Astrocyte of the hippocampus (primary cell): ENCODE results near the gene SGCA.
A peak's percentile ranks its signal among the peaks of the same experiment; 100 is the strongest.

ENCODE experiments used
- DNase-seq: peaks from one replicate; pipeline ENCODE4 v3.0.0; 2011; ENCODE audit warnings: low read depth, low spot score

SGCA gene

DNA sequence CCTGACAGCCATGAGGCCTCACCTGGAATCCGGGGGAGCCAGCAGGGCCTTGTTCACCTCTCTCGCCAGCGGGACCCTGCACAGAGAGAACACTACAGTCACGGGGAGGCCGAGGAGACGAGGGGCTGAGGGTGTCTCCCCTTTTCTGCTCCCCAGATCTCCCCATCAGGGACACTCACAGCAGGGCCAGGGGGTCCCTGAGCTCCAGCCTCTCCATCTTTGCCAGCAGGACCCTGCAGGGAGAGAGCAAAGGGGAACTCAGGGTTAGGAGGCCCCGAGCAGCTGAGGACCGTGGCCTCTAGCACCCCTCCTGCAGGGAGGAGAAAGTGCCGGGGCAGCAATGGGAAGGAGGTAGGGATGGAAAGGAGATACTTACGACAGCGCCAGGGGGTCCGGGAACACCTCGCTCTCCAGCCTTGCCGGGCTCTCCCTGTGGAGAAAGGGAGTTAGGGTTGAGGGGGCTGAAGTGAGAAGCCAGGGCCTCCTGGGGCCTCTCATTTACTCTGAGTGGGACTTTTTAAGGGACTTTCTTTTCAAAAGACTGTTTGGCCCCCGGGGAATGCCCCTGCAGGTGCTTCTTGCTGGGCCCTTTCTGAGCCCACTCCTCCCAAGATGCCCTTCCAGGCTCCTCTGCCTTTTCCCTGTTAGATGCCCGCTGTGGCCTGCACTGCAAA is 26.9 kb downstream of the SGCA start:
- DNase-seq = no peak

DNA sequence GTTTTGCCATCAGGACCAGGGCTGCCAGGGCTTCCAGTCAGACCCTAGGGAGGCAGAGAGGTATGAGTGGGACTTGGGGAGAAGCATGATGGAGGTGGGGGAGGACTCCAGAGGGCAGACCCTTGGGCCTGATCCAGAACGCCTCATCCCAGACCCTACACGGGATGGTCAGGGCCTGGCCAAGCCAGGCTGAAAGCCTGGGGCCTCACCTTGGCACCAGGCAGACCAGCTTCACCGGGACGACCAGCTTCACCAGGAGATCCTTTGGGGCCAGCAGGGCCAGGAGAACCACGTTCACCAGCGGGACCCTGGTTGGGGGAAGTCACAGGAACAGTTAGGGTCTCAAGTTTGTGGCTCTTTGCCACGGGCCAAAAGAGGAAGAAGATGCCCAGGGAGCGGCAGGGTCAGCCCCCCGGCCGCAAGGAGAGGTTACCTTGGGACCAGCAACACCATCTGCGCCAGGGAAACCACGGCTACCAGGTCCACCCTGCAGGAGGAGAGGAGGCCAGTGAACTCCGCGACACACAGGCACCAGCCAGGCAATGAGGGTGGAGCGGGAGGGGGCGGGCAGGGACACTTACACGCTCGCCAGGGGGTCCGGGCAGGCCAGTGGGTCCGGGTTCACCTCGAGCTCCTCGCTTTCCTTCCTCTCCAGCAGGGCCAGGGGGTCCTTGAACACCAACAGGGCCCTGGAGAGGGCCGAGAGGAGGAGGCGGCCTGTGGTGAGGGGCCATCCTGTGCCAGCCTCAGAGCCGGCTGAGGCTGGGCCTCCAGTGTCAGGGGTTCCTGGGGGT is 28.5 kb downstream of the SGCA start:
- no peak for DNase-seq

DNA sequence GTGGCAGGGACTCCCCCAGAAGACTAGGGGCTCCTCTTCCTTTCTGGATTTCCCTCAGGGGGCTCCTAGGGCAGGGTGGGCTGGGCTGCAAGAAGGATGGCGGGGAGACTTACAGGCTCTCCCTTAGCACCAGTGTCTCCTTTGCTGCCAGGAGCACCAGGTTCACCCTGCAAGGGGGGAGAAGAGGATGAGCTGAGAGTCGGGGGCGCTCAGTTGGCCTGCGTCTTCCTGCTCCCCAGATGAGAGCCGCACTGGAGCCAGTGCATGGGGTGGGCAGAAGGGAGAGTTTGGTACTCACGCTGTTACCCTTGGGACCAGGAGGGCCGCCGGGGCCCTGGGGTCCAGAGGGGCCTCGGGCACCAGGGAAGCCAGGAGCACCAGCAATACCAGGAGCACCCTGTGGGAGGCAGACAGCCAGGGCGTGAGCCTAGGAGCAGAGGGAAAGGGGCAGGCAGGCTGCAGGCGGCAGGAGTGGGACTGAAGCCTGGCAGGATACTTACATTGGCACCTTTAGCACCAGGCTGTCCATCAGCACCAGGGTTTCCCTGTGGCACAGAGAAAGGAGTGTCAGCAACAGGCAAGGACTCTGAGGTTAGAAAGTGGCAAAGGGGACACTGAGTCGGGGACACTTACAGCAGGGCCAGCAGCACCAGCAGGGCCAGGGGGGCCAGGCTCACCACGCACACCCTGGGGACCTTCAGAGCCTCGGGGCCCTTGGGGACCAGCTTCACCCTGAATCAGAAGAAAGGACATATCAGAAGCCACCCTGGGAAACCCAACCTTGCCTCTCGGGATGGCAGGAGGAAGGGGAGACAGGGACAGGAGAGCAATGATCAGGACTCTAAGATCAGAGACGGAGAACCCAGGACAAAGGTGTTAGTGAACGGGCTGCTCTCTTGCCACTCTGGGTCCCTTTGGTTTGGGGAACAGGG is 29.4 kb downstream of the SGCA start:
- peak; percentile 55 for DNase-seq

DNA sequence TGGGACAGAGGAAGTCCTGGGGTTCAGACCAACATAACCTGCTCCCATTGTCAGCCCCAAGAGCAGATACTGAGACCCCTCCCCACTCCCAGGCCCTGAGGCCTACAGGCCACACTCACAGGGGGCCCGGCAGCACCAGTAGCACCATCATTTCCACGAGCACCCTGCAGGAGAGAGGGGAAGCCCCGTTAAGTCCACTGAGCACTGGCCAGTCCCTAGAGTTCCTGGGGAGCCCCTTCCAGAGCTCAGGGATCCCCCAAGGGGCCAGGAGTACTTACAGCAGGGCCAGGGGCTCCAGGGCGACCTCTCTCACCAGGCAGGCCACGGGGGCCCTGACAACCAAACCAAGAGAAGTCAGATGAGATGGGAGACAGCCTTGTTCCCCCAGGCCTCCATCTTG is 30.2 kb downstream of the SGCA start:
- no peak for DNase-seq

DNA sequence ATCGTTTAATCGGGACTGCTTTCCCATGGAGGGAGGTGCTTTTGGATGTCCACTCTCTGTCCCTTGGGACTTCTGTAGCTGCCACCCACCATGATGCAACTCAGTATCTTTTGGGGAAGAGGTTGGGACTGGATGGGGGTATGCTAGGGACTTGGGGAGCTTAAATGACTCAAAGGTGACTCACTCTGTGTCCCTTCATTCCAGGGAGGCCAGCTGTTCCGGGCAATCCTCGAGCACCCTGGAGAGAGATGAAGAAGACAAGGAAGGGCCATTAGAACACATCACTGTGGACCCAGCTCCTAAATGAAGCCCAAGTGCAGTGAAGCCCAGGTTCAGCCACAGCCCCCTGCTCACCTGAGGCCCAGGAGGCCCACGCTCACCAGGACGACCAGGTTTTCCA is 31.0 kb downstream of the SGCA start:
- DNase-seq = no peak

DNA sequence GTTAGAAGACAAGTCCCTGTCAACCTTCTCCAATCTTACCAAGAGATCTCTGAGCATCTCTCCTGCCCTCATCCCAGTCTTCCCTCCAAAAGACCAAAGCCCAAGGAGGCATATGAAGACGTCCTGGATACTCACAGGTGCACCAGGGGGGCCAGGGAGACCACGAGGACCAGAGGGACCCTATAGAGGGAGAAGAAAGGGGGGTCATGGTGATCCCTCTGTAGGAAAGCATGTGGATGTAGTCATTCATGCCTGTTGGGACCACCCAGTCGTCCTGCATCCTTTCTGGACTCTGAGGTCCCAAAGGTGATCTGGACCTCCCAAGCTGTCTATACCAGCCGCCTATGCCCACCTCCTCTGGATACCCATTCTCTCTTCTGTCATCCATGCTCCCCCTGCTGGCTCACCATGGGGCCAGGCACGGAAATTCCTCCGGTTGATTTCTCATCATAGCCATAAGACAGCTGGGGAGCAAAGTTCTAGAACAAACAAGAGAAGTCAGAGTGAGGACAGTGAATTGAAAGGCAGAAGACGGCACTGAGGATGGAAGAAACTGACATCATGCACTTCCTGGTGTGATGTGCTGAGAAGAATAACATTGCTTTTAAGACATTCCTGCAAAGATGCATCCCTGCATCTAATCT is 32.3 kb downstream of the SGCA start:
- peak; percentile 72 for DNase-seq

DNA sequence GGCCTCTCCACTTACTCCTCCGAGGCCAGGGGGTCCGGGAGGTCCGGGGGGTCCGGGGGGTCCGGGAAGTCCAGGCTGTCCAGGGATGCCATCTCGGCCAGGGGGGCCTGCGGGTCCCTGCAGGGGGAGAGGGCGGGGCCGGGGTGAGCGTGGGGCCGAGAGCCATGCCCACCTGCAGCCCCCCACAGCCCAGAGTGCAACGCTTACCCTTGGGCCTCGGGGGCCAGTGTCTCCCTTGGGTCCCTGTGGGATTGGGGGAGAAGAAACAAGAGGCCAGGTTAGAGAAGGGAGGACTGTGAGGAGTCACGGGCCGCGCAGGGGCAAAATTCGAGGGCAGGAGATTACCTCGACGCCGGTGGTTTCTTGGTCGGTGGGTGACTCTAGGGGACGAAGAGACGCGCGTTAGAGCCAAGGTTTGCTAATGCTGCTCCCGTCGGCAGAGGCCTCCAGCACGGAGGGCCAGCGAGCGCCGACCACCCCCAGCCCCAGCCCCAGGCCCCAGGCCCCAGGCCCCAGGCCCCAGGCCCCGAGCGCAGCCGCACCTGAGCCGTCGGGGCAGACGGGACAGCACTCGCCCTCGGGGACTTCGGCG is 33.5 kb downstream of the SGCA start:
- no peak for DNase-seq

DNA sequence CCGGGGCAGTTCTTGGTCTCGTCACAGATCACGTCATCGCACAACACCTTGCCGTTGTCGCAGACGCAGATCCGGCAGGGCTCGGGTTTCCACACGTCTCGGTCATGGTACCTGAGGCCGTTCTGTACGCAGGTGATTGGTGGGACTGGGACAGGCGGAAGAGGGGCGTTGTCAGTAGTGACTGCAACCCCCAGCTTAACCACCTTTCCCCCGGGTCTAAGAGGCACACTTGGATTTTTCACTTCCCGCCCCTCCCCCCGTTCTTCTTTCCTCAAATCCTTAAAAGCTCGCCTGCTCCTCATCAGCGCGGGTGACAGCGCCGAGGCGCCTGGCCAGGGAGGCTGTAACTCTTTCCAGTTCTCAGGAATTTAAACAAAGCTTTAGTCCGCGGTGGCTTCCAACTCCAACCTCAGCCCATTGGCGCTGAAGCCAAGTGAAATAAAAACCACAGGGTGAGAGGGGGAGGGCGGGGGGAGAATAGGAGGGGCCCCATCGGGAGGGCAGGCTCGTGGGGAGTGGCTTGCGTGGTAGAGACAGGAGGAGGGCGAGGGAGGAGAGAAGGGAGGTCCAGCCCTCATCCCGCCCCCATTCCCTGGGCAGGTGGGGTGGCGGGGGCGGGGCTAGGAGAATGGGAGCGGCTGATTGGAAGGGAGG is 34.1 kb downstream of the SGCA start:
- peak; percentile 98 for DNase-seq

DNA sequence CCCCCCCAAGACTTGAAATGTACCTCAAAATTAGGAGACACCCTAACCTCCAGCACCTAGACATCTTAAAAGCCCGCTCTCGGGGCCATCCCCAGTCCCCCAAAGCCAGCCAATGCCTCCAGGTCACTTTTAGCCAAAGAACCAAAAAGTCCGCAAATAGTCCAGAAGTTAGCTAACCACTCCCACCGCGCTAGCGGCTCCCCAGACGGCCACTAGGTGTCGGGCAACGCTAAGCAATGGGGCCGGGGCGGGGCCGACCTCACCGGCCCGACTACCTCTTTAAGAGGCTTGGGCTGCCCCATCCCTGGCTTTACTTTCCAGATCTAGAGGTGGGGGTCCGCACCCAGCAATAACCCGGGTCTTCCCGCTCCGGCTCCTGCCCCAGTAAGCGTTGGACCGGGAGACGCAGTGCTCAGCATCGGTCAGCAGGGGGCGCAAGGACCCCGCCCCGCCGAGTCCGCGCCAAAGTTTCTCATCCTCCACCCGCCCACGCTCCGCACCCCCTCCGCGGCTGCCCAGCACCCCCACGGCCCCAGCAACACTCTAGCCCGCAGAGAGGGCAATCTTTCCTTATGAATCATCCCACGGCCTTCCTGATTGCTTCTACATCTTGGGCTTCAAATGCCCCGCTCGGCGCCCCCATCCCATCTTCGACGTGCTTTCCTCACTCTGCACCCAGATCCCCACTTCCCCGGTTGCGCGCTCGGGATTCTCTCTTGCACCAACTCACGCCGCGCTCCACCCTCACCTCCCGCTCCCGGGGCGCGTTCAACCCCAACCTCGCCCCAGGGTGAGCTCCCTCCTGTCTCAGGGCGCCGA is 34.9 kb downstream of the SGCA start:
- peak; percentile 95 for DNase-seq

DNA sequence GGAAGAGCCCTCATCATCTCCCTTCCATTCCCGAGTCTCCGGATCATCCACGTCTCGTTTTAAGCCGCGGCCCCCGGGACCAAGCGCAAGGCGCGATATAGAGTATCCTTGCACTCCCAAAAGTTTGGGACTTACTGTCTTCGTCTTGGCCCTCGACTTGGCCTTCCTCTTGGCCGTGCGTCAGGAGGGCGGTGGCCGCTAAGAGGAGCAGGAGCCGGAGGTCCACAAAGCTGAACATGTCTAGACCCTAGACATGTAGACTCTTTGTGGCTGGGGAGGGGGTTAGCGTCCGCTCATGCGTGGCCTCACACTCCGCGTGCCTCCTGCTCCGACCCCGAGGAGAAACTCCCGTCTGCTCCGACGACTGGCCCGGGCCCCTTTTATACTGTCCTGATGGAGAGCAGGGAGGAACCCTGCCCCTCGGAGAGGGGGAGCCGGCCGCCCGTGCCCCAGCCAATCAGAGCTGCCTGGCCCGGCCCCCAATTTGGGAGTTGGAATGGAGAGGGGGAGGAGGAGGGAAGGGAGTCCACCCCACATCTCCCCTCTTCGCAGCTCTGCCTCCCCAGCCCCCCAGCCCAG is 35.6 kb downstream of the SGCA start, which contains the start of gene COL1A1:
TSS of gene COL1A1 (minus strand) at position 356 of the 579 bp plus-strand sequence. CDS start at position 238, 118 bp downstream.
- DNase-seq = peak; percentile 96

DNA sequence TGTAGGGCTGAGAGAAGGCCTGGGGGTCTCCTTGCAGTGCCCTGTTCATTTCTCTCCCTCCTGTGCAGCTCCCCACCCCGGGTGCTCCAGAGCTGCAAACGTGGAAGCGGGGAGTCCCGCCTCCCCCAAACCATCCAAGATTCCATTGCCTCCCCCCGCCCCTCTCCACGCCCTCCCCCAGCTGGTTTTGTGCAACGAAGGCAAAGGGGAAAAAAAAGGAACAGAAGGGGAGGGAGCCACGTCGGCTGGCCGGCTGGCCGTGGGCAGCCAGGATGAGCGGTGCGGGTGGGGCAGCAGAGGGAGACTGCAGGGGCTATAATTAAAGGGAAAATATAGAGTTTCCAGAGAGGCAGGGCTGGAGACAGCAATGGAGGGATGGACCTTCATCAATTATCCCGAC is 37.3 kb downstream of the SGCA start:
- peak; percentile 23 for DNase-seq

DNA sequence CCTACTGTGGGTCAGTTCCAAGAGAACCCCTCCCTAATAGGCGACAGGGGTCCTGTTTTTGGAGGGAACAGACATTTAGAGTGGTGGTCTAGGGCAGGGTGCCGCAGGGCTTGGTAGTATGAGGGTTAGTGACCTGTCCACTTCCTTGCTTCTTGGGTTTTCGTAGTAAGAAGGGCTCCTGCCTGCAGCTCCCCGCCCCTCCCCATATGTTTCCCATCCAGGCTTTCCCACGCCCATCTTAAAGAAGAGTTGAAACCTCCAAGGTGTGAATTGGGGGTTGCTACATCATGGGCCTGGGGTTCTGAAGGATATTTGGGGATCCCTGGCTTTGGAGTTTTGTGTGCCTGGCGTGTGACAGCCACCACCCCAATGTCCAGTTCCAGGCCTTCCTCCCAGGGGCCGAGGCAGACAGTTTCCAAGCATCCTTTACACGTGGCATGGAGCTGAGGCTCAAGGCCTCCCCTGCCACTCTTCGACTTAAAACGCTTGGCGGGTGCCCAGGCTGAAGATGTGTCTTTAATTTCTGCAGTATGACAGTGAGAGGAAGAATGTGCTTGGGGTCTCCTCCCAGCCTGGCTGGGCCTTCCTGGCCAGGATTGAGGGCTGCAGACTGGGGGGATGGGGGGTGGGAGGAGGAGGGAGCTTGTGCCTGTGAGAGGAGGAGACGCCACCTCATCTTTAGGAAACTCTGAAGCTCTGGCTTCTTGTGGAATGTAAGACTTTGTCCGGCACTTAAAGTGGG is 38.0 kb downstream of the SGCA start:
- DNase-seq = peak; percentile 76

DNA sequence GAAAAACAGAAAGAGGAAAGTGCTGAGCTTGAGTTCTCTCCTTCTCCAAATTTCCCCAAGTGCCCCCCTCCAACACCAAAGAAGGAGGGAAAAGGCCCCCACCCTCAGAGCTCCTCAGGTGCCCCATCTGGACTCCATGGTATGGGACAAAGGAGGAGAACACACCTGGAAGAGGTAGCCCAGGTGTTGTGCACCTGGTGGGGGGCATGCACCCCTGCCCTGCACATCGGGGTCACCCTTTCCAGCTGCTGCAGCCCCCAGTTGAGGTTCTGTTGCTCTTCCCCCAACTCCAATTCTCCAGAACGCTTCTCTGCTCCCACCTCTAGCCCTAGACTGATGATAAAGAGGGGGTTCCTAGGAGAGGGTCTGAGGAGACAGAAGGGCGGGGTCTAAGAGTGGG is 38.6 kb downstream of the SGCA start:
- no peak for DNase-seq

DNA sequence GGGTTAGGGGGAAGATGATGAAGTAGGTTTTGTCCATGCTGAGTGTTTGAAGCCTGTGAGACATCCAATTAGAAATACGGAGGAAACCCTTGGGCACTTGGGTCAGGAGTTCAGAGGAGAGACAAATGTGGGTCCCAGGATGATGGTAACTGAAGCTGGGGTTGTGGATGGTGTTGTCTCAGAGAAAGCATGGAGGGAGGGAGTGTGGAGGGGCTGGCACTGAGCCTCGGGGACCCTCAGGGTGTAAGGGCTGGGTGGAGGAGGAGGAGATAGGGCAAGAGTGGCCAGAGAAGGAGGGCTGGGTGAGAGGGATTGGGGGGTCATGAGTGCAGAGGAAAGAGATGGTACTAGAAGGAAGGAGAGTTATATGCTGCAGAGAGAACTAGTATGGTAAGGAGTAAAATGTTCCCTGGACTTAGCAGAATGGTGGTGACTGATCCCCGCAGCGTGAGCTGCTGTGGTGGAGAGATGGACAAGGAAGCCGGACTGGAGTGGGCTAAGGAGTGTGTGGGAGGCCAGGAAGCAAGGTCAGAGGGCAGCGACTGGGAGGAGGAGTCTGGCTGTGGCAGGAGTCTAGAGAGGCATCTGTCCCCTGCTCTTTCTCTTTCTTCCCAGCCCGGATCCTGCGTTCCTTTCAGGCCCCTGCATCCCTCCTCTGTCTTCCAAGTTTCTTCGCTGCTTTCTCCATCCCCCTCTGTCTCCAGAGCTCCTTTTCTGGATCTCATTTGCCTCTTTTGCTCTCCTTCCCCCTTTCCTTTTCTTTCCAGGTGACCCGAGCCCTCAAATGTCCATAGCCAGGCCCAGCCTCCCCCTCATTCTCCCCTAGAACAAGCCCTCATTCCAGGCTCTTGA is 39.5 kb downstream of the SGCA start:
- peak; percentile 12 for DNase-seq

DNA sequence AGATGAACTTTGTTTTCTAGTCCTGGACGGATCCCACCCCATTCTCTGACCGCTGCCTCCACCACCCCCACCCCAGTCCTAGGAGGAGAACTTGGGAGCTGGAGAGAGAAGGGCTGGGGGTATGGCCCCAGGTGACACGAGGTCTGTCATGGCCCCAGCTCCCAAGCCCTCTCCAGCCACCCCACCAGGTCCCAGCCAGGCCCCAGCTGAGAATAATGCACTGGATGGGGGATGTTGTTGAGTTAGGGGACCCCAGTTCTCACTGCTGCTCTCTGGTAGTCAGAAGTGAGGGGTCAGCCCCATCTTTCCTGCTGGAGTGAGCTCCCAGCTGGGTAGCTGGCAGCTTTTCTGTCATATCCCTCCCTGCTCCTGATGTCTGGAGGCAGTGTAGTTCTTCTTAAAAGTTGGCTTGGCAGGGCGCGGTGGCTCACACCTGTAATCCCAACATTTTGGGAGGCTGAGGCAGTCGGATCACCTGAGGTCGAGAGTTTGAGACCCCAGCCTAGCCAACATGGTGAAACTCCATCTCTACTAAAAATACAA is 40.2 kb downstream of the SGCA start:
- no peak for DNase-seq

DNA sequence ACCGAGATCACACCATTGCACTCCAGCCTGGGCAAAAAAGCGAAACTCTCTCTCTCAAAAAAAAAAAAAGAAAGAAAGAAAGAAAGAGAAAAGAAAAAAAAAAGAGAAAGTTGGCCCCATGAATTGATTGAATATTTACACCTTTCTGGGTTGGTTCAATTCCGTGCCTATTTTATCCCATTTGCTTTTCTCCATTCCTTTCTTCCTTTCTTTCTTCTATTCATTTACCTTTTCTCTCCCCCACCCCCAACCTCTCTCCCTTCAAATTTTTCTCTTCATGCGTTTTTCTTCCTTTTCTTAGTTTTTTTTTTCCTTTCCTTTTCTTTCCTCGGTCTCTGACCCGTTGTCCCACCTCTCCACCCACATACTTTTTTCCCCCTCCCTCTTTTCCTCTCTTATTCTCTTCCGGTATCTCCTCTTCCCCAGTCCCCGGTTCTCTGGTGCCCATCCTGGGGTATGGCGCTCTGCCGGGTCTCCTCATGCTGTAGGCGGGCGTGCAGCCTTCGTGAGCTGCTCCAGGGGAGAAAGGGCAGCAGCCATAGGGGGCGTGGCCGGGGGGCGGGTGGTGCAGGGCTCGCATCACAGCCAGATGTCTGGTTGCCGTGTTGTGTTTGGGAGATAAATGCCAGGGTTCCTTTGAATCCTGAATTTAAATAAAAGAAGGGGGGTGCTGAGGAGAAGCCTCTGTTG is 40.9 kb downstream of the SGCA start:
- peak; percentile 74 for DNase-seq

DNA sequence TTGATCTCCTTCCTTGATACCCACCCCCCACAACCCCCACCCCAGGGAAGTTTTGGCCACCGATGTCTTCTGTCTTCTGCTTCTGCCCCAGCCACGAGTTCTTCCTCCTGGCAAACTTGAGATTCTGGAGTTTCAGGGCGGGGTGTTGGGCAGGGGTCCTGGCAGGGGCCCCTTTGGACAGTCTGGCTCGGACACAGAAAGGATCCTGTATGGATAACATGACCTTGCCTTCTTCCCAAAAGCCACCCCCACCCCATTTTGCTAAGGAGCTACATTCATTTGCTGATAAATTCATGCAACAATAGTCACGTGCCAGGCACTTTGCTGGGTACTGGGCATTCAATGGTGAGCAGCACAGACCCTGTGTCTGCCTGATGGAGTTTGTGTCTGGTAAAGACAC is 41.5 kb downstream of the SGCA start:
- no peak for DNase-seq
